SW 1271 (cell line): Measurements from ENCODE around the gene FERMT2.
"Not testable (repeated sequence)": the region's sequence is repeated elsewhere in the genome, so short reads cannot be mapped to it uniquely, and the experiment has no call there.

ENCODE experiments used
- DNase-seq, 2 experiments: peaks; one replicate each; lab custom pipeline; 2025; lab: John Stamatoyannopoulos, UW

The FERMT2 gene

DNA sequence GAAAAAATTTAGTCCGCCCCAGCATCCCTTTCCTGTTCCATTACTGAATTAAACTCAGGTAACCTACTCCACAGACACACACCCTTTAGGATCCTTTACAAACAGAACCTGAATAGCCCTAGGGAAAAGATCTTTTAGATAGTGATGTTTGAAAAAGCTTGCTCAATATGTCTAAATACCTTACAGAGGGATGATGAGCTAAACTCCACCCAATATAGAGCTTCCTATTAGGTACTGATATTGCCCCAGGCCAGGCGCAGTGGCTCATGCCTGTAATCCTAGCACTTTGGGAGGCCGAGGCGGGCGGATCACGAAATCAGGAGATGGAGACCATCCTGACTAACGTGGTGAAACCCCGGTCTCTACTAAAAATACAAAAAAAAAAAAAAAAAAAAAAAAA, 50.1 kb downstream of the FERMT2 start:
- DNase-seq: no peak

DNA sequence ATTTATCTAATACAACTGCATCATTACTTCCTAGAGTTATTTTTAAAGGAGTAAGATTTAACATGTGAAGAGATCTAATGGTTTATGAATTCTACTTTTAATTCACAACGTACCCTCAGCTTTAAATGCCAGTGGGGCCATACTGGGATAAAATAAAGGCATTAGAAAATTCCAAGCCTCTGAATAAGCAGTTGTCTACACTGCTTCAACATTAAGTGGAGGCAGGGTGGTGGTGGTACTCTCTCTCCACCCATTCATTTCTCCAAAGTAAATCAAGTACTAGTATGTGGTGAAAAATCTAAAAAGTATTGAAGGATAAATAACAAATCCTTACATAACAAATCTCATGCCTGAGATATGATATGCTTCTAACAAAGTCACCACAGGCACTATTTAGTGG, 52.4 kb downstream of the FERMT2 start:
- DNase-seq: no peak

DNA sequence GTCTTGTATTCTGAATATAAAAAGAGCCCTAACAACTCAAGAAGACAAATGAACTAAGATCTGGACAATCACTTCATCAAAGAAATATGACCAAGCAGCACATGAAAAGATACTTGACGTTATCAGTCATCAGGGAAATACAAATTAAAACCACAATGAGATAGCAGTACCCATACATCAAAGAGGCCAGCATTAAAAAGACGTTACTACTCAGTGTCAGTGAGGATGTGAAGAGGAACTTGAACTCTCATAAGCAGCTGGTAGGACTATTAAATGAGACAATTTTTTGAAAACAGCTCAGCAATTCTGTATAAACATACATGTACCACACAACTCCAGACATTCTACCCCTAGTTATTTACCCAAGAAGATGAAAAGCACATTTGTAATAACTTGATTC, 55.9 kb downstream of the FERMT2 start:
- DNase-seq: no peak

DNA sequence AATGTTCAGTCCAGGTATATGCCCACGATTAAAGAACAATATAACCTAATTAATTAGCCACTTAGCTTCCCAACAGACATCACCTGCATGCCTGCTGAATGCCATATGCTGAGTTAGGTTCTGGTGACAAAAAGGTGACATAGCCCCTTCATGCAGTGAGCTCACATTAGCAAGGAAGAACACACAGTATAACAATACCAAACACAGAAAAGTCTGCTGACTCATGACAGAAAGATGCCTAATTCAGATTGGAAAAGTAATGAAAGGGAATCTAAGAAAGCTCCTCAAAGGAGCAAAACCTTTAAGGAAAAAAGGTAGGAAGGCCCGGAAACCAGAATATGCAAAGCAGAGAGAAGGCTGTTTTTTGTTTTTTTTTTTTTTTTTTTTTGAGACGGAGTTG, 59.0 kb downstream of the FERMT2 start:
- DNase-seq: no peak

DNA sequence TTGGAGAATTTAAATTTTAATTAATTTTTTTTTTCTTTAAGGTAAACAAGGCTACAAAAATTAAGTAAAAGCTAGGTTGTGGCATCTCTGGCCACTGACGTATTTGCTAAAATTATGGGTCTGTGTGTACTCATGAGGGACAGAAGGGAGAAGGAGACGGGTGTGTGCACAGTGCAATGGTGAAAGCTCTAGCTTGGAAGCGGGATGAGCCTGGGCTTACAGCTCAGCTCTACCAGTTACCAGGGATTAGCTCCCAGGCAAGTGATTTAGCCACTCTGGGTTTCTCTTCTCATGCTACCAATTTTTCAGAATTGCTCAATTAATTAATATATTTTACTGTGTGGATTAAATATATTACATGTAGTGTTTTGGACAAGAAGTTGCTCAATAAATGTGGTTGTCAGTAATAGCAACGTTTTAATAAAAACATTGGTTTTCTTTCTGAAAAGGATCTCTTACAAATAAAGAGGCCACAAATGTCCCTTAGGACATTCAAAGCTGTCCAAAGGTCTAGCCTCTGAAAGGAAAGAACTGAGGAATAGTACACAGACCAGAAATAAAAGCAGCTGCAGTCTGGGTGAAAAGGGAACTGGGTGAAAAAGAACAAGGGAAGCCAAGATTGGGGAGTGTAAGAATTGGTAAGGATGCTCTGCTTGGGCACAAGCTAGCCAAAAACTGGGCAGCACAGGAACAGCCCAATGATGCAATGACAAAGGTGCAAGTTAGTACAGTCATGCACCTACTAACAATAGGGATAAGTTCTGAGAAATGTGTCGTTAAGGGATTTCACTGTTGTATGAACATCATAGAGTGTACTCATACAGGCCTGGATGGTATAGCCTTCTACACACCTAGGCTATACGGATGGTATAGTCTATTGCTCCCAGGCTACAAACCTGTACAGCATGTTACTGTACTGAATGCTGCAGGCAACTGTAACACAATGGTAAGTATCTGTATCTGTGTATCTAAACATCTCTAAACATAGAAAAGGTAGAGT, 61.7 kb downstream of the FERMT2 start:
- DNase-seq: no peak

DNA sequence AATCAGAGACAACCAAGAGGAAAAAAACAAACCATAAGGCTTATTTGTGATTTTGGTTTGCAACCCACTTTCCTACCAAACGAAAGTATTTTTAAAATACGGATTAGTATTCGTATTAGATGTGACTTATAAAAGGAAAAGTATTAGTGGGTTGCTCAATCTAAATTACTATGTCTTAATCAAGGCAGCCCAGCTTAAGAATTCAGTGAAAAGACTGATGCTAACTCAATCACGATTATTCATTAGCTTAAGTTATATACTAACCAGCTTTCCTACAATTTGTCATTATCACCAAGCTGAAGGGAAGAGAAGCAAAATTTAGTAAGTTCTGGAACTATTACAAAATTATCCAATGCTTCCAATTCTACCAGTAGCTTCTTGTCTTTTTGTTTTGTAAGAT, 62.7 kb downstream of the FERMT2 start:
- no peak for DNase-seq

DNA sequence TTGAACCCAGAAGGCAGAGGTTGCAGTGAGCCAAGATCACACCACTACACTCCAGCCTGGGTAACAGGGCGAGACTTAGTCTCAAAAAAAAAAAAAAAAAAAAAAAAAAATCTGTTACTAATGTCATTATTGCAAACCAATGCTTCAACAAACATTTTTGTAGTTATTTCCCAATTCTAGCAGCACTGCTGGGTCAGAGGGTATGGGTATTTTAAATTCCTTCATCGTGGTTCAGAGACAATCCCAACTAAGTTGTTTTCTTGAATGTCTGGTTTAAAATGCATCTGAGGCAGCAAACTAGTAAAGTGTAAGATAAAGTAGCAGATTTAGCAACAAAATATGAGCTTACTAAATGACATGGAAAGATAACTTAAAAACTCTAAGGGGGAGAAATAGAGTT, 65.6 kb downstream of the FERMT2 start:
- no peak for DNase-seq

DNA sequence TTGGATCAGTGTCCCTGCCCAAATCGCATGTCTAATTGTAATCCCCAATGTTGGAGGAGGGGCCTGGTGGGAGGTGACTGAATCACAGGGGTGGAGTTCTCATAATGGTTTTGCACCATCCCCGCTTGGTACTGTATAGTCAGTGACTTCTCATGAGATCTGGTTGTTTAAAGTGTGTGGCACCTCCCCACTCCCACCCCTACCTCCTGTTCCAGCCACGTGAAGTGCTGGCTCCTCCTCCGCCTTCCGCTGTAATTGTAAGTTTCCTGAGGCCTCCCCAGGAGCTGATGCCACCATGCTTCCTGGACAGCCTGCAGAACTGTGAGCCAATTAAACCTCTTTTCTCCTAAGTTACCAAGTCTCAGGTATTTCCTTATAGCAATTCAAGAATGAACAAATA, 67.2 kb downstream of the FERMT2 start:
- no peak for DNase-seq

DNA sequence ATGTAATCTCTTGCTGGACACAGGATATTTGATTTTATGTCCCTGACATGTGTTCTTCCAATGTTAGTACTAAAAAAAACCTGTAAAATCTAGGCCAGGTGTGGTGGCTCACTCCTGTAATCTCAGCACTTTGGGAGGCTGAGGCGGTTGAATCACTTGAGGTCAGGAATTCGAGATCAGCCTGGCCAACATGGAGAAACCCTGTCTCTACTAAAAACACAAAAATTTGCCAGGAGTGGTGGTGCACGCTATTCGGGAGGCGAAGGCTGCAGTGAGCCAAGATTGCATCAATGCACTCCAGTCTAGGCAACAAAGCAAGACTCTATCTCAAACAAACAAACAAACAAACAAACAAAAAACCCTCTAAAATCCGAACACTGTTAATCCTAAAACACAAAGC, 68.0 kb downstream of the FERMT2 start:
- no peak for DNase-seq

DNA sequence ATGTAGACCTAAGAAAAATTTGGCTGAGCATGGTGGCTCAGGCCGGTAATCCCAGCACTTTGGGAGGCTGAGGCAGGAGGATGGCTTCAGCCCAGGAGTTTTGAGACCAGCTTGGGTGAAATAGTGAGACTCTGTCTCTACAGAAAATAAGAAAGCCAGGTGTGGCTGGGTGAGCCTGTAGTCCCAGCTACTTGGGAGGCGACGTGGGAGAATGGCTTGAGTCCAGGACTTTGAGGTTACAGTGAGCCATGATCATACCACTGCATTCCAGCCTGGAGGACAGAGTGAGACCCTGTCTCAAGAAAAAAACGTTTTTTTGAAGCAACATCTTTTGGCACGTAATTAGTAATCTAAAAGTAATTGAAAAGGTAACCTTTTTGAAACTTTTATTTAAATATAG, 70.9 kb downstream of the FERMT2 start:
- no peak for DNase-seq

DNA sequence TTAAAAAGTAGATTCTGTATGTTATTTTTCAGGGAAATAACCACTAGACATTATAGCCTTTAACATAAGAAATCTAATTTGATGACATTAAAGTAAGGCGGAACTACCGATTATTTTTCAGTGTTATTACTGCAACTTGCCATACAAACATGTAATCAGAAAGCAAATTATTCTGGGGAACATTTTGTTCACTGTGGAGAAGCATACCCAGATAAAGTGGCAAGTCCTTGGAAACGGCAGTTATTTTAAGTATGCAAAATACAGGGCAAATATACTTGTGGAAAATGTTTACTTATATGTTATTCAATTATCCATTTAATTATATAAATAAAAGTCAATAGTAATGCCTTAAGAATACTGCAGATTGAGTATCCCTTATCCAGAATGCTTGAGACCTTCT, 71.9 kb downstream of the FERMT2 start:
- no peak for DNase-seq

DNA sequence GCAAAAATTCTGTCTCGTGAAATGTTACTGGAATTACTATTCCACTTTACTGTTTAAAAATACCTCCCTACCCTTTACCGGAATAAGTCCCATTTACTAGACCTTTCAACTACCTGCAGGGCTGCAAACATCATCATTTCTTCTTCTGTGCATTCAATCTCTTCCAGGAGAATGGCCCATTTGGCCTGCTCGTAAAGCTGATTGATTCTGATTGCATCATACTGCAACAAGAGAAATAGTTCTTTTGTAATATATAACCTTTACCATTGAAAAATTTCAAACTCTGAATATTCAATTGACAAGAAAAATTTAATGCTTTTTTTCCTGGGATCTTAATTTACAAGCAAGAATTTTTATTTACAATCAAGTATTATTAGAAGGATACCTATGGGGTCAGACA, 72.4 kb downstream of the FERMT2 start:
- DNase-seq: no peak

DNA sequence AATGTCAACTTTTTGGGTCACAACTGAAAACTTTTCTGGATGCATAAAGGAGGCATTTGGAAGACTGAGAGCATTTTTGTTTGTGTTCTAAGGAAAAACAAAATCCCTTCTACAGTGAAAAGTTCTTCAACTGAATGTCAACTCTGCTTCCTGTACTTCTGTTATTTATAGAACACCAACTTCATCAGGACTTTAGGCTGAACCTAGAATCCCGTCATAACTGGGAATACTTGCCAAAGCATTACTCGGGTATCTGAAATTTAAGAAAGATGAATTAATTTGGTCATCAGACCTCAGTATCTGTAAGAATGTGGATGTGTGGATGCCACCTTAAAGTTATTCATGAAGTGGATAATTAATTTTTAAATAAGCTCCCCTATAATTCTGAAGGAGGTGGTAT, 73.2 kb downstream of the FERMT2 start:
- no peak for DNase-seq

DNA sequence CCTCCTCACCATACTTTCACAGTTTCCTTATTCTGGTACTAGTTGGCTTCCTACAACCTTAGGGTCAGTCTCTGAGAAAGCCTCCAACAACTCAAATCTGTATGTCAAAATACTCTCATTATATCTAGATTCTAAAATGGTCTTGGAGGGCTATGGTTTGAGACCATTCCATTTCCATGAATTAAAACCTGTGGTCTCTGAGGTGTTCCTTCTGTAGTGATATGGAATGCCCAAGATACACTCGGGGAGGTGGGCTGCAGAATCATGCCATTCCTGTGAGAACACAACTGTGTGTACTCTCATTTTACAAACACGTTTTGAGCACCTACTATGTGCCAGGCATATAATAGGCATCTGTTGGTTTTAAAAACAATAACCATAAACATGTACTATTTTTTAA, 74.0 kb downstream of the FERMT2 start:
- DNase-seq: no peak

DNA sequence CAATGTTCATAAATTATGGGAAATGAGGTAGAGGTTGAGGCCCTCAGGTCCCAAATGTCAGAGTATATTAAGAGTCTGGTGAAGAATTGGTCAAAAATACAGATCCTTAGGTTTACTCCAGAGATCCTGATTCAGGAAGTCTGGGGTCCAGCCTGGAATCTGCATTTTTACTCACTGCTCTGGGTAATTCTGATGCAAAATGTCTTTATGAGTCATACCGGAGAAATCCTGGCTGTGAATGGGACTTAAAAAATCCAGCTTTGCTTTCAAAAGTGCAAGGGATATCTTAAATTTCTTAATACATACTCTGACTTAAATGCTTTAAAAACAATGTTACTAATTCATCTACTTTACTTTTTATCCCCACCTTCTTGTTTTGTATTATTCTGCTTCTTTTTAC, 74.5 kb downstream of the FERMT2 start:
- DNase-seq: no peak

DNA sequence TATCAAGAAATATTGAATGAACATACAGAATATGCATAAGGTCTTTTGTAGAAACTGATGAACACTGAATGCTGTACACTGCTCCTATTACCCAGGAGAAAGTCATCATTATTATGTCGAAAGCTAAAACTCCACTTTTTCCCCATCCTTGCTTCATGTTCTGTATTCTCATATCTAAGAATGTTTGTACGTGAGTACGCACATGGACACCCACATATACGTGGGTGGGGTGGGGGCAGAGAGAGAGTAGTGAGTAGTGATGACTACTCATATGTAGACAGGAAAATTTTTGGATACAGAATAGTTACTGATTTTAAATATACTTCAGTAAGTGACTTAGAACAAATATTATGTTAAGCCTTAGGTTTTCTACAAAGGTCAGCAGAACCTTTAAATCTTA, 75.1 kb downstream of the FERMT2 start:
- no peak for DNase-seq

DNA sequence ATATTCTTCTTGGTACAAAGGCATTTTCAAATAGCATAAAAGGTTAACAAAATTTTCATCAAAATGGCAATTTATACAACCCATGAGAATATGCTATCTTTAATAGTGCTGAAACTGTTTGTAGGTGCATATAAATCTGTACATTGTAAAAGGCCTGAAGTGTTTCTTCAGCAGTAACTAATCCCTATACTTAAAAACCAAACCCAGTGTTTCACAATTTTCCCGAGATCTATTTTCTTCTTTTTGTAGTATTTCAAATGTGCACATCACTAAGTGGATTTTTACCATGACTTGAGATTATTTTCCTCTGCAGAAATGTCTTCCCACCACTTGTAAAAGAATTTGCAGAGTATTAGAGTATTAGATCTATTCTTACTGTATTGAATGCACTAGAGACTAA, 76.5 kb downstream of the FERMT2 start:
- DNase-seq: no peak

DNA sequence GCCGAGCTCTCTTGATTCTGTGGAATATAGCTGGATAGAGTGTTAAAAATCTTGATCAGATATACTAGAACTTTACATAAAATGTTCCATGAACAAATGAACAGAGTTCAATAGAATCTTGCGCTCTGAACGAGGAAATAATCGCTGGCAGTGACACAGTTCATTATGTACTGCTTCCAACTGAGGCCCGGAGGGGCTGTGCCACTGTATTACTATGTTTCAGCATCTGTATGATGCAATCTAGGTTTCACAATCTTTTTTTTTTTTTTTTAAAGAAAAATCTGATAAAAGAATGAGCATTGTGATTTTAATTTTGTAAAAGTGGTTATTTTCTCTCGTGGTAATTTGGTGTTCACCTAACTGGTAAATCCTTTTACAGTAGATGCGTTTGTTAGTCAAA, 77.2 kb downstream of the FERMT2 start:
- no peak for DNase-seq

DNA sequence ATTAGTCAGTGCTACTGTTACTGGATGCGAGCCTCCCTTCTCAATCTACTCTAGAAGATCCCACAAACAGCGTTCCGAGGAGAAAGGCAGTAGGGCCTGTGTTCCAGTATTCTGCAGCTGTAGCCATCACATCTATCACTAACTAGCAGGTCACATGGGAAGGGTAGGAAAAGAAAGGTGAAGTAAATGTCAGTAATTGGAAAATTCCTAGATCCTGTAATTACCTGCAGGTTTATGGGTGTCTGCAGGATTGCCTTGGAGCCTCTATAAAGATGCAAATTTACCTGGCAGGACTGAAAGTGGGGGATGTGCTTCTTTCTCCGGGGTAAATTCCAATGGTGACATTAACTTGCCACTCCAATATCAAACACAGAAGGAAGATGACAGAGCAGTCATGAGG, 77.8 kb downstream of the FERMT2 start:
- DNase-seq: no peak

DNA sequence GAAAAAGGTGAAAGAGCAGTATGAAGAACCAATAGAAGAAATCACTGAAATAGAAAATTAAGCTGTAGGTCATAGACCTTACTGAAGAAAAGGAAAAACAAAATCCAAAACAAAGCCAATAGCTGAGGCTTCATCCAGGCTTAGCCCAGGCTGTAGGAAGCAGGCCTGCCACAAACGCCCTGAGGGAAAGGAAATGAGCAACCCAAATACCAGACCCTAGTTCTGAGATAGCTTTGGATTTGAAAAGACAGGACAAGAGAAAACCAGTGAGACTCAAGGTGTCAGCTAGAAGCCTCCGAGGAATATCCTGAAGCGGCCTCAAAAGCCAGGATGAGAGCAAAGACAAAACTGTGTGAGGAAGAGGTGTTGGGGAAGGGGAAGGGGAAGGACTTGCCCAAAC, 79.2 kb downstream of the FERMT2 start:
- DNase-seq: no peak

DNA sequence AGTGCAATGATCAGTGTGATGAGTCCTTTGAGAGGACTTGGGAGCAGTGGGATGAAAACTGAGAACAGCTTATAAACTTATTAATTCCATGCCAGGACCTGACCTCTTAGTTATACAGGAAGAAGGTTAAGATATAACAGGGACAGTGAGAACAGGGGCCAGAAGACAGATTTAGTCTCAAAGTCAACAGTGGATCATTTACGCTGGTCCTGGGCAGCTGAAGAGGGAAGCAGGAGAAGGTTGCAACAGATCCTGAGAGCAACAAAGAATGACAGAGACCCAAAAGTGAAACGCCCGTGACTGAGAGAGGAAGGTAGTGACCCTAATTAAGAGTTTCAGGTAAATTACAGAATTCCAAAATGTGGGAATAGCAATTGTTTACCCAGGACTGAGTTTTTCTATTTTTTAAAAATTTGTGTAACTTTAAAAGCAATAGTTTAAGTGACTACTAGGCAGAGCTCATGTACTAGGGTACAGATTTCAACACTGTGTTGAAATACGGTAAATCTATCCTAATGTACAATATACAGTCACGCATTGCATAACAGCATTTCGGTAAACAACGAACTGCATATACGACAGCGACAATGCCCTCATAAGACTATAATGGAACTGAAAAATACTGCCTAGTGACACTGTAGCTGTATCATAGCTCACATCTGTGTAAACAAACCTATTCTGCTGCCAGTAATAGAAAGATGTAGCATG, 81.8 kb downstream of the FERMT2 start:
- no peak for DNase-seq

DNA sequence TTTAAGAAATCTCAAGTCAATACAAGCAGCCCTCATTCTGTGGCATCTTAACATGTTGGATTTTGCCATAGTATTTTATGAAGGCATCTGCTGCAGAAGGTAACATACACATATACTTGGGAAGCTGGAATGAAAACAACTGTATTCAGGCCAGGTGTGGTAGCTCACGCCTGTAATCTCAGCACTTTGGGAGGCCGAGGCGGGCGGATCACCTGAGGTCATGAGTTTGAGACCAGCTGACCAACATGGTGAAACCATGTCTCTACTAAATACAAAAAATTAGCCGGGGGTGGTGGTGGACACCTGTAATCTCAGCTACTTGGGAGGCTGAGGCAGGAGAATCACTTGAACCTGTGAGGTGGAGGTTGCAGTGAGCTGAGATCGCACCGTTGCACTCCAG, 86.0 kb downstream of the FERMT2 start:
- not testable (repeated sequence) for DNase-seq

DNA sequence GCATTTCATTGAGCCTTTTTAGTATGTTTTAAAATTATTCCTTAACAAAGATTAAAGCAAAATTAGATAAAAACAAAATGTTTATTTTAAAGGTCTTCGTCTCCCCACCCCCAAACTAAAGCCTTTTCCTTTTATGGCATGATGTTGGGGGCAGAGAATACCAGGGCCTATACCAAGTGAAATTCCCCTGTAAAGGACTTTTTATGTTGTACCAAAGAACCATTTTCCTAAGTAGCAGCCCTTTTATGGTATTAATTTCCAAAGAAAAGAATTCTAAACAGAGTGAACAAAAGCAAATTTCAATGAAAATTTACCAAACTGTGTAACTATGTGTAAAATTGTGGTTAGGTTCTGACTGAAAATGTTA, 87.5 kb downstream of the FERMT2 start:
- DNase-seq: no peak
